H9 (cell line): Measurements from ENCODE around the gene TBC1D9. TPM values are rescaled to one million over a fixed set of nuclear protein-coding genes. Genes with fewer than 3 reads are reported as not detected.

Experiments used
- DNase-seq: peaks from one replicate; pipeline ENCODE4 v3.0.0-alpha.2; 2017
- H2AFZ ChIP-seq: one replicate; pipeline ENCODE4 v1.6.1; 2013; ENCODE audit warnings: mild to moderate bottlenecking, low read length, control low read depth, moderate library complexity
- H2AK5ac ChIP-seq: 2 replicates; pipeline ENCODE4 v1.6.1; 2013; ENCODE audit warnings: low read length, control low read depth, mixed read lengths; ENCODE audit not compliant: insufficient read length
- H2BK120ac ChIP-seq: one replicate; pipeline ENCODE4 v1.6.1; 2013; ENCODE audit warnings: low read depth, mild to moderate bottlenecking, low read length, control low read depth, inconsistent platforms; ENCODE audit not compliant: poor library complexity, severe bottlenecking
- H2BK12ac ChIP-seq: 2 replicates; pipeline ENCODE4 v1.6.1; 2013; ENCODE audit warnings: low read length, control low read depth, mixed read lengths, low read depth; ENCODE audit not compliant: insufficient read length
- H2BK15ac ChIP-seq: 2 replicates; pipeline ENCODE4 v1.6.1; 2013; ENCODE audit warnings: low read depth, low read length, control low read depth
- H2BK20ac ChIP-seq: one replicate; pipeline ENCODE4 v1.6.1; 2013; ENCODE audit warnings: low read depth, mild to moderate bottlenecking, low read length, control low read depth, inconsistent platforms; ENCODE audit not compliant: poor library complexity, severe bottlenecking
- H2BK5ac ChIP-seq: 2 replicates; pipeline ENCODE4 v1.6.1; 2013; ENCODE audit warnings: low read length, control low read depth, mixed read lengths; ENCODE audit not compliant: insufficient read length
- H3K14ac ChIP-seq: 2 replicates; pipeline ENCODE4 v1.6.1; 2013; ENCODE audit warnings: low read length, control low read depth; ENCODE audit not compliant: insufficient read depth
- H3K18ac ChIP-seq: 2 replicates; pipeline ENCODE4 v1.6.1; 2013; ENCODE audit warnings: low read depth, mild to moderate bottlenecking, mixed read lengths, low read length, control low read depth; ENCODE audit not compliant: insufficient read length
- H3K23ac ChIP-seq: 2 replicates; pipeline ENCODE4 v1.6.1; 2013; ENCODE audit warnings: low read length, control low read depth, mixed read lengths, low read depth; ENCODE audit not compliant: insufficient read length
- H3K23me2 ChIP-seq: 2 replicates; pipeline ENCODE4 v1.6.1; 2013; ENCODE audit warnings: low read depth, mild to moderate bottlenecking, mixed read lengths, low read length, control low read depth; ENCODE audit not compliant: insufficient read length, poor library complexity, severe bottlenecking
- H3K27ac ChIP-seq: 2 replicates; pipeline ENCODE4 v1.5.1; 2013; ENCODE audit warnings: low read length, control low read depth, mixed read lengths, low read depth; ENCODE audit not compliant: insufficient read length
- H3K27me3 ChIP-seq: 2 replicates; pipeline ENCODE4 v1.6.1; 2013; ENCODE audit warnings: low read length, control low read depth, inconsistent platforms; ENCODE audit not compliant: insufficient read depth
- H3K4ac ChIP-seq: 2 replicates; pipeline ENCODE4 v1.6.1; 2013; ENCODE audit warnings: low read depth, mild to moderate bottlenecking, control low read depth, inconsistent platforms, low read length, moderate library complexity
- H3K4me1 ChIP-seq: 2 replicates; pipeline ENCODE4 v1.6.1; 2013; ENCODE audit warnings: low read length, control low read depth, inconsistent platforms; ENCODE audit not compliant: insufficient read depth
- H3K4me2 ChIP-seq: 2 replicates; pipeline ENCODE4 v1.6.1; 2013; ENCODE audit warnings: low read length, control low read depth, mixed read lengths; ENCODE audit not compliant: insufficient read length, insufficient read depth
- H3K56ac ChIP-seq: 2 replicates; pipeline ENCODE4 v1.6.1; 2013; ENCODE audit warnings: low read depth, mild to moderate bottlenecking, mixed read lengths, low read length, control low read depth; ENCODE audit not compliant: insufficient read length
- H3K79me1 ChIP-seq: 2 replicates; pipeline ENCODE4 v1.6.1; 2013; ENCODE audit warnings: low read depth, mild to moderate bottlenecking, moderate library complexity, low read length, control low read depth, inconsistent platforms; ENCODE audit not compliant: insufficient read depth, poor library complexity, severe bottlenecking
- H3K79me2 ChIP-seq: 2 replicates; pipeline ENCODE4 v1.6.1; 2013; ENCODE audit warnings: low read length, control low read depth, inconsistent platforms; ENCODE audit not compliant: insufficient read depth
- H3K9ac ChIP-seq: 2 replicates; pipeline ENCODE4 v1.6.1; 2013; ENCODE audit warnings: low read length, control low read depth, mixed read lengths; ENCODE audit not compliant: insufficient read length; ENCODE audit errors: extremely low read depth
- H3K9me3 ChIP-seq: one replicate; pipeline ENCODE4 v1.6.1; 2013; ENCODE audit warnings: low read depth, low read length, inconsistent platforms; ENCODE audit not compliant: control insufficient read depth
- H3T11ph ChIP-seq: one replicate; pipeline ENCODE4 v1.6.1; 2013; ENCODE audit warnings: mild to moderate bottlenecking, low read length, control low read depth, inconsistent platforms
- H4K20me1 ChIP-seq: one replicate; pipeline ENCODE4 v1.6.1; 2013; ENCODE audit not compliant: control insufficient read depth, insufficient read length, insufficient read depth
- H4K5ac ChIP-seq: 2 replicates; pipeline ENCODE4 v1.6.1; 2013; ENCODE audit warnings: low read depth, mild to moderate bottlenecking, mixed read lengths, low read length, control low read depth; ENCODE audit not compliant: insufficient read length
- H4K8ac ChIP-seq: replicated peaks from 2 replicates; pipeline ENCODE4 v1.6.1; 2013; ENCODE audit warnings: low read length, control low read depth, mixed read lengths, low read depth; ENCODE audit not compliant: insufficient read length
- H4K91ac ChIP-seq: 2 replicates; pipeline ENCODE4 v1.6.1; 2013; ENCODE audit warnings: low read depth, mild to moderate bottlenecking, moderate library complexity, mixed read lengths, low read length, control low read depth; ENCODE audit not compliant: insufficient read length
- H3K27ac Mint-ChIP-seq, 3 experiments: 2 replicates in 2 of 3; 3 replicates in 1 of 3; pipeline ENCODE4 v1.8.0; 2020 to 2021; ENCODE audit warnings: mixed read lengths in 3 of 3, mild to moderate bottlenecking in 1 of 3, moderate library complexity in 1 of 3
- H3K27me3 Mint-ChIP-seq: 2 replicates; pipeline ENCODE4 v1.8.0; 2021; ENCODE audit warnings: low read depth, mild to moderate bottlenecking, moderate library complexity, mixed read lengths
- H3K36me3 Mint-ChIP-seq, 3 experiments: 2 replicates in 2 of 3; 3 replicates in 1 of 3; pipeline ENCODE4 v1.8.0; 2020 to 2021; ENCODE audit warnings: low read depth in 3 of 3, mixed read lengths in 3 of 3; ENCODE audit not compliant: insufficient read depth in 1 of 3
- H3K4me1 Mint-ChIP-seq, 2 experiments: 2 replicates each; pipeline ENCODE4 v1.8.0; 2020; ENCODE audit warnings: mixed read lengths in 2 of 2
- H3K4me3 Mint-ChIP-seq, 2 experiments: 2 replicates in 1 of 2; 3 replicates in 1 of 2; pipeline ENCODE4 v1.8.0; 2020 to 2021; ENCODE audit warnings: mild to moderate bottlenecking in 2 of 2, mixed read lengths in 2 of 2, moderate library complexity in 1 of 2
- H3K9me3 Mint-ChIP-seq, 2 experiments: 2 replicates in 1 of 2; 3 replicates in 1 of 2; pipeline ENCODE4 v1.8.0; 2020; ENCODE audit warnings: mild to moderate bottlenecking in 2 of 2, mixed read lengths in 2 of 2, moderate library complexity in 1 of 2
- CTCF ChIP-seq: fragments of 200-600 bp; sonication (generic); conservative IDR thresholded peaks from 3 replicates; pipeline ENCODE4 v1.8.0; 2021; ENCODE audit warnings: antibody characterized with exemption, mild to moderate bottlenecking
- WGBS: extraction: QIAGEN DNeasy Blood & Tissue Kit; methylation state at CpG from one replicate; pipeline ENCODE4 v1.1.7; 2013; ENCODE audit warnings: missing lambda C conversion rate, low lambda C conversion rate, mixed read lengths; ENCODE audit not compliant: insufficient read length; ENCODE audit errors: extremely low coverage; 5-methylcytosine and 5-hydroxymethylcytosine counted together
- total RNA-seq: library from RNA; stranded (reverse); gene quantifications from 2 replicates; pipeline ENCODE4 v1.2.1, GENCODE V29; 2021

The TBC1D9 gene
- total RNA-seq, 1 experiment from 2014 or later = 0.63 TPM

GRCh38 chr4:140688711-140689598 is 67.2 kb downstream of the TBC1D9 start:
- H3K4me1 Mint-ChIP-seq = peaks cover 7 to 13% of the 10 kb centered on the region in 2 experiments

More at GRCh38 chr4:140688711-140689598, 67.2 kb downstream of the TBC1D9 start:
- Histone ChIP-seq H3K9me3 (no peaks in the 10 kb centered on the region), H3K18ac (no peak overlapping the region), H3K23me2 (no peaks in the 10 kb centered on the region), H2BK15ac (no peak overlapping the region), H2BK20ac (no peak overlapping the region), H4K91ac (no peak overlapping the region), H3T11ph (no peak overlapping the region), H2AFZ (no peak overlapping the region), H3K4me1 (no peaks in the 10 kb centered on the region), H3K79me2 (no peaks in the 10 kb centered on the region), H2BK5ac (no peak overlapping the region), H3K23ac (no peak overlapping the region), H3K14ac (no peak overlapping the region), H2AK5ac (no peak overlapping the region), H3K4me2 (no peak overlapping the region), H3K56ac (no peak overlapping the region), H4K8ac (no peak overlapping the region), H3K79me1 (no peaks in the 10 kb centered on the region), H3K9ac (no peak overlapping the region), H4K20me1 (no peaks in the 10 kb centered on the region), H3K4ac (no peak overlapping the region), H3K27me3 (peaks cover 15% of the 10 kb centered on the region; the same call in 1 of the 2 replicates), H2BK120ac (no peak overlapping the region), H4K5ac (no peak overlapping the region), H3K27ac (no peak overlapping the region), H2BK12ac (no peak overlapping the region)
- Mint-ChIP-seq H3K27ac (no peak overlapping the region), H3K27me3 (peaks cover 64% of the 10 kb centered on the region), H3K9me3 (no peaks in the 10 kb centered on the region), H3K36me3 (no peaks in the 10 kb centered on the region), H3K4me3 (no peak overlapping the region)
- no peak for TF ChIP-seq CTCF
- no CpG with 5 or more reads among the region's 6 CpGs for WGBS
- no peak for DNase-seq
